Esophagus squamous epithelium (tissue), 5 donors: ENCODE data around the gene GPATCH4. TPM values are rescaled to one million over a fixed set of nuclear protein-coding genes. Genes with fewer than 3 reads are reported as not detected.
"Not testable (repeated sequence)": the region's sequence is repeated elsewhere in the genome, so short reads cannot be mapped to it uniquely, and the experiment has no call there.

ENCODE experiments used
- DNase-seq: peaks from one replicate; lab custom pipeline; 2025; lab: John Stamatoyannopoulos, UW
- H3K27ac ChIP-seq, 4 donors: fragments of 200-600 bp; sonication (generic); one replicate each; pipeline ENCODE4 v1.5.1; 2016 to 2019; ENCODE audit warnings: mild to moderate bottlenecking in 1 of 4
- H3K27me3 ChIP-seq, 4 donors: fragments of 200-600 bp; sonication (generic); 1 replicate in 3 of 4; 2 replicates in 1 of 4; pipeline versions ENCODE4 v1.5.1 to v1.6.0; 2017 to 2021; ENCODE audit warnings: antibody characterized with exemption in 1 of 4
- H3K36me3 ChIP-seq, 3 donors: fragments of 200-600 bp; sonication (generic); one replicate each; pipeline ENCODE4 v1.5.1; 2016 to 2019
- H3K4me1 ChIP-seq, 3 donors: fragments of 200-600 bp; sonication (generic); one replicate each; pipeline ENCODE4 v1.5.1; 2017 to 2019
- H3K4me3 ChIP-seq, 4 donors: fragments of 200-600 bp; sonication (generic); 1 replicate in 3 of 4; 2 replicates in 1 of 4; pipeline ENCODE4 v1.5.1; 2016 to 2019; ENCODE audit warnings: mild to moderate bottlenecking in 2 of 4, moderate library complexity in 1 of 4
- H3K9me3 ChIP-seq, 3 donors: fragments of 200-600 bp; sonication (generic); one replicate each; pipeline ENCODE4 v1.5.1; 2016 to 2019
- POLR2A ChIP-seq, 4 donors: fragments of 450-650 bp; IDR thresholded peaks; one replicate each; pipeline ENCODE4 v1.6.1; 2017; ENCODE audit warnings: antibody characterized with exemption in 4 of 4, mild to moderate bottlenecking in 4 of 4, moderate library complexity in 3 of 4
- WGBS, 2 donors: methylation state at CpG; one replicate each; pipeline ENCODE4 v1.1.5; 2018; 5-methylcytosine and 5-hydroxymethylcytosine counted together
- intact Hi-C: fragments of 100-400 bp; cut with DNase I; formaldehyde crosslinking; loops from one replicate; pipeline ENCODE4 v1.15.0; 2022
- total RNA-seq, 4 donors: library from RNA; depleted of rRNA; stranded (reverse); fragments of >200 nt; gene quantifications; one replicate each; pipeline ENCODE4 v1.1.0, GENCODE V29; 2016
- TF ChIP-seq, protein P1 (sequence below), 6 experiments: fragments of 450-650 bp in 4 of 6; fragments of 200-600 bp in 2 of 6; sonication (generic) in 2 of 6; IDR thresholded peaks; one replicate each; pipeline ENCODE4 v1.5.1; 2016 to 2019; ENCODE audit warnings: antibody characterized with exemption in 6 of 6, mild to moderate bottlenecking in 4 of 6, moderate library complexity in 4 of 6
- donor health status: DM: yes; HTN: yes; CAD: no.

The GPATCH4 gene
- total RNA-seq, 4 donors from 2014 or later, result 14.0 to 41.8 (median 25.0) TPM

DNA sequence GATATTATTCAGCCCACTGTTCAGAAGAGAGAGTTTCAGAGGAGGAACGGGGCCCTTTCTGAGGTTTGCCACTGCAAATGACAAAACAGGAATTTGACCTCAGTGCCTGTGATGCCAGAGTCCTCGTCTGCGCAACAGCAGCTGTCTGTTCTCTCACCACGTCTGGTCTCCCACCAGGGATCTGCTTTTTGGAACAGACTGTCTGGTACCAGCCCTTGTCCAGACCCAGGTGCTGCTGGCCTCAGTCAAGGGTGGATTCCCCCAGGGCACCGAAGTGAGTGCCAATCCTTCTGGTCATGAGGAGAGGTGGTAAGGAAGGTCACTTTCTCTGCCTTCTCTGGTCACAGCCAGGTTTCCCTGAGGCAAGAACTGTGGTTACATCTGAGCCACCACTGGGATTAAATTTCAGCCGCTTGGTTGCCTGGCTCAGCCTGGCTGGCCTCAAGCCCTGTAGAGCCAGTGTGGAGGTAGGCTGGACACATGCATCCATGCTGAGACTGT is 38.4 kb upstream of the GPATCH4 start:
- H3K4me1 ChIP-seq, result peaks cover 7 to 15% (median 11%) of the 10 kb centered on the region in 3 donors
- H3K36me3 ChIP-seq, result no peaks in the 10 kb centered on the region
- no peaks in the 10 kb centered on the region for H3K9me3 ChIP-seq
- intact Hi-C loops, result no loop called here
- WGBS, 2 donors, result 60 to 61% methylated on average over 3 to 5 of the region's 6 CpGs
- H3K4me3 ChIP-seq, result no peak overlapping the region
- peaks cover 11 to 100% (median 28%) of the 10 kb centered on the region in 4 donors for H3K27me3 ChIP-seq
- TF ChIP-seq POLR2A (IDR thresholded peaks at IDR 0.05), result no peak
- TF ChIP-seq, protein P1, sequence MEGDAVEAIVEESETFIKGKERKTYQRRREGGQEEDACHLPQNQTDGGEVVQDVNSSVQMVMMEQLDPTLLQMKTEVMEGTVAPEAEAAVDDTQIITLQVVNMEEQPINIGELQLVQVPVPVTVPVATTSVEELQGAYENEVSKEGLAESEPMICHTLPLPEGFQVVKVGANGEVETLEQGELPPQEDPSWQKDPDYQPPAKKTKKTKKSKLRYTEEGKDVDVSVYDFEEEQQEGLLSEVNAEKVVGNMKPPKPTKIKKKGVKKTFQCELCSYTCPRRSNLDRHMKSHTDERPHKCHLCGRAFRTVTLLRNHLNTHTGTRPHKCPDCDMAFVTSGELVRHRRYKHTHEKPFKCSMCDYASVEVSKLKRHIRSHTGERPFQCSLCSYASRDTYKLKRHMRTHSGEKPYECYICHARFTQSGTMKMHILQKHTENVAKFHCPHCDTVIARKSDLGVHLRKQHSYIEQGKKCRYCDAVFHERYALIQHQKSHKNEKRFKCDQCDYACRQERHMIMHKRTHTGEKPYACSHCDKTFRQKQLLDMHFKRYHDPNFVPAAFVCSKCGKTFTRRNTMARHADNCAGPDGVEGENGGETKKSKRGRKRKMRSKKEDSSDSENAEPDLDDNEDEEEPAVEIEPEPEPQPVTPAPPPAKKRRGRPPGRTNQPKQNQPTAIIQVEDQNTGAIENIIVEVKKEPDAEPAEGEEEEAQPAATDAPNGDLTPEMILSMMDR (IDR thresholded peaks at IDR 0.05), result no peak
- H3K27ac ChIP-seq, result no peak overlapping the region
- DNase-seq, result no peak

DNA sequence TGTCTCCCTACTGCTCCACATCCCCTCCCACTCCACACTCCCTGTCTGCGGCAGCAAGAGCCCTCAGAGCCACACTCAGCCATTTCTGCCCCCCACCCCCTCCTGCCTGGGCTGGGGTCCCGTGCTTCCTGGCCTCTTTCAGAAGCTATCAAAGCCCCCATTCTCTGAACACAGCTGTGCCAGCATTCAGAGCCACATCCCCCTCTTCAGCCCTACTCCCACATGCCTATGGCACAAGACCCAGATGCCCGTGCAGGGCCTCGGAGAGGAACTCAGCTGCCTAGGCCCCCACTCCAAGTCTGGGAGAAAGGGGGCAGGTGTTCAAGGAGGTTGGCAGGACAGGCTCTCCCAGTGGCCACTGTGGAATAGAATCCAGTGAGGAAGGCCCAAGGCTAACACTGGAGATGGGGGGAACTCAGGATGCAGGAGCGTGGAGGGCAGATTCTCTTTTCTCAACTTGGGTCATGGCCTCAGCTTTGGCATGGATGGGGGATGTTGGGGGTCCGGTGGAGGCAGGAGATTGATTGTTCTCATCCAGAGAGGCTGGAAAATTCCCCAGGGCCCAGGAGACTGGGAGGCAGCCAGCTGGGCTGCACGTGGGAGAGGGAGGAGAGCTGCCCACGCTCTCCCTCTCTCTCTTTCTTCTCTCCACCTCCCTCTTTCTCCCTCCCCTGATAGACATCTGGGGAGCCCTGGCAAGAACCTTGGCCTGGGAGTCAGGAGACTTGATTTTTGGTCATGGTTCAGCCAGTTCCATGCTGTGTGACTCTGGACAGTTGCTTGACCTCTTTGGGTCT is 37.1 kb upstream of the GPATCH4 start:
- Histone ChIP-seq H3K27ac (no peak overlapping the region), H3K9me3 (no peaks in the 10 kb centered on the region), H3K4me3 (no peak overlapping the region), H3K4me1 (peaks cover 7 to 15% (median 11%) of the 10 kb centered on the region in 3 donors), H3K27me3 (peaks cover 11 to 100% (median 28%) of the 10 kb centered on the region in 4 donors), H3K36me3 (no peaks in the 10 kb centered on the region)
- intact Hi-C loops, result no loop called here
- no peak for DNase-seq
- TF ChIP-seq, protein P1 (IDR thresholded peaks at IDR 0.05), result no peak
- TF ChIP-seq POLR2A (IDR thresholded peaks at IDR 0.05), result no peak
- WGBS, 2 donors, result 22 to 40% methylated on average over 4 of the region's 8 CpGs

DNA sequence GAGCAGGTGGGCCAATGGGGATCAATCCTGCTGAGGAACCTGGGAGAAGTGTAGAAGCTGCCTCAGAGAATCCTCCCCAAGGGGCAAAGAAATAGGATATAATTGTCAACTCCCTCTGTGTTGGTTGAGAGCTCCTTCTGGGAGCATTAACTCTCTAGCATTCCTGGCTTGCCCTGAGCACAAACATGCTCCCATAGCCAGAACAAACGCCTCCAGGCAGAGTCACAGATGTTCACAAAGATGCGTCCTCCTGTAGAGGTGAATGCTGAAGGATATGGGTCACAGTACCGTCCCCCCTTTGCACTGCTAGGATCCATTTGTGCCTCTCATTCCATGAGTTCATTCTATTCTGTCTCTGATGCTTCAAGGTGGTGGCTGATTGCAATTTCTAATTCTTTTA is 31.1 kb upstream of the GPATCH4 start:
- no peaks in the 10 kb centered on the region for H3K36me3 ChIP-seq

DNA sequence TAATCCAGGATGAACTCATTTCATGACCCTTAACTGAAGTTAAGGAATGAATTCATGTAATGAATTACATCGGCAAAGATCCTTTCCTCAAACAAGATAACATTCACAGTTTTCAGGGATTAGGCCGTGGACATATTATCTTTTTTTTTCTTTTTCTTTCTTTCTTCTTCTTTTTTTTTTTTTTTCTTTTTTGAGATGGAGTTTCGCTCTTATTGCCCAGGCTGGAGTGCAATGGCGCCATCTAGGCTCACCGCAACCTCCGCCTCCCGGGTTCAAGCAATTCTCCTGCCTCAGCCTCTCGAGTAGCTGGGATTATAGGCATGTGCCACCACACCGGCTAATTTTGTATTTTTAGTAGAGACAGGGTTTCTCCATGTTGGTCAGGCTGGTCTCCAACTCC is 29.9 kb upstream of the GPATCH4 start:
- H3K4me1 ChIP-seq, intact Hi-C loops, H3K9me3 ChIP-seq, H3K4me3 ChIP-seq, DNase-seq, H3K36me3 ChIP-seq, H3K27ac ChIP-seq: not testable (repeated sequence)
- WGBS, 2 donors, result 41 to 55% methylated on average over 8 to 9 of the region's 9 CpGs
- peaks cover 0 to 100% (median 4%) of the 10 kb centered on the region in 4 donors for H3K27me3 ChIP-seq

More for the DNA sequence above, 31.1 kb upstream of the GPATCH4 start:
- intact Hi-C loops, result no loop called here
- Histone ChIP-seq H3K27ac (no peak overlapping the region), H3K27me3 (peaks cover 0 to 100% (median 0%) of the 10 kb centered on the region in 4 donors), H3K4me3 (no peak overlapping the region), H3K9me3 (no peaks in the 10 kb centered on the region), H3K4me1 (no peaks in the 10 kb centered on the region)
- no peak for DNase-seq
- TF ChIP-seq, protein P1 (IDR thresholded peaks at IDR 0.05), result no peak
- TF ChIP-seq POLR2A (IDR thresholded peaks at IDR 0.05), result no peak
- 46 to 55% methylated on average over 3 of the region's 3 CpGs for WGBS, 2 donors

DNA sequence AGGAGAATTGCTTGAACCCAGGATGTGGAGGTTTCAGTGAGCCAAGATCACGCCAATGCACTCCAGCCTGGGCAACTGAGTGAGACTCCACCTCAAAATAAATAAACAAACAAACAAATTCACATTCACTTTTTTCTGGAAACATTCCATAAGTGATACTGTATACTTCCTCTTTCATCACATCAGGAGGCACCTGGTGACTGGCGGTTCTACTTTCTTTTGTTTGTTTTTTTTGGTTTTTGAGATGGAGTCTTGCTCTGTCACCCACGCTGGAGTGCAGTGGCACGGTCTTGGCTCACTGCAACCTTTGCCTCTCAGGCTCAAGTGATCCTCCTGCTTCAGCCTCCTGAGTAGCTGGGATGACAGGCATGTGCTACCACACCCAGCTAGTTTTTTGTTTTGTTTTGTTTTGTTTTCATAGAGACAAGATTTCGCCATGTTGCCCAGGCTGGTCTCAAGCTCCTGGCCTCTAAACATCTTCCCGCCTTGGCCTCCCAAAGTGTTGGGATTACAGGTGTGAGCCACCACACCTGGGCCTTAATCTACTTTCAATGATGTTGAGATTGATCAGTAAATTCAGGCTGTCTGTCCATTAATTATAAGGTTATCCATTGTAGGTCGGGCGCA is 28.7 kb upstream of the GPATCH4 start:
- 67 to 69% methylated on average over 8 of the region's 8 CpGs for WGBS, 2 donors
- H3K4me3 ChIP-seq, result no peak overlapping the region
- H3K9me3 ChIP-seq, result no peaks in the 10 kb centered on the region
- no peak for TF ChIP-seq POLR2A (IDR thresholded peaks at IDR 0.05)
- TF ChIP-seq, protein P1 (IDR thresholded peaks at IDR 0.05), result no peak
- no peak overlapping the region for H3K27ac ChIP-seq
- H3K36me3 ChIP-seq, result no peaks in the 10 kb centered on the region
- DNase-seq, result no peak
- peaks cover 6 to 100% (median 11%) of the 10 kb centered on the region in 4 donors for H3K27me3 ChIP-seq
- H3K4me1 ChIP-seq, result peaks cover 8 to 11% (median 10%) of the 10 kb centered on the region in 3 donors
- intact Hi-C loops, result no loop called here
